Tibial artery (tissue), 4 donors: ENCODE results near the gene SFI1.
"Not testable (repeated sequence)": the region's sequence is repeated elsewhere in the genome, so short reads cannot be mapped to it uniquely, and the experiment has no call there.

Experiments used
- DNase-seq, 2 donors: peaks; one replicate each; pipeline ENCODE4 v3.0.0-alpha.2; 2019
- H3K27ac ChIP-seq, 2 donors: fragments of 200-600 bp; sonication (generic) in 1 of 2; 1 replicate in 1 of 2; 2 replicates in 1 of 2; pipeline ENCODE4 v1.5.1; 2018 to 2019; ENCODE audit warnings: mild to moderate bottlenecking in 1 of 2
- H3K27me3 ChIP-seq, 2 donors: fragments of 200-600 bp; sonication (generic) in 1 of 2; one replicate each; pipeline versions ENCODE4 v1.5.1 to v1.6.0; 2016 to 2019
- H3K36me3 ChIP-seq, 3 donors: fragments of 200-600 bp; sonication (generic) in 2 of 3; one replicate each; pipeline ENCODE4 v1.5.1; 2016 to 2019; ENCODE audit warnings: mild to moderate bottlenecking in 2 of 3
- H3K4me1 ChIP-seq, 4 donors: fragments of 200-600 bp; sonication (generic) in 2 of 4; 1 replicate in 3 of 4; 2 replicates in 1 of 4; pipeline ENCODE4 v1.5.1; 2016 to 2019
- H3K4me3 ChIP-seq, 2 donors: fragments of 200-600 bp; sonication (generic) in 1 of 2; 1 replicate in 1 of 2; 2 replicates in 1 of 2; pipeline ENCODE4 v1.5.1; 2018 to 2019; ENCODE audit warnings: mild to moderate bottlenecking in 2 of 2
- H3K9me3 ChIP-seq, 3 donors: fragments of 200-600 bp; sonication (generic) in 1 of 3; one replicate each; pipeline ENCODE4 v1.5.1; 2016 to 2019
- CTCF ChIP-seq, 2 experiments: fragments of 200-600 bp in 1 of 2; fragments of 450-650 bp in 1 of 2; IDR thresholded peaks; one replicate each; pipeline ENCODE4 v1.5.1; 2017 to 2019; ENCODE audit warnings: antibody characterized with exemption in 2 of 2, mild to moderate bottlenecking in 1 of 2, moderate library complexity in 1 of 2
- intact Hi-C: fragments of 100-400 bp; cut with DNase I; formaldehyde crosslinking; loops from one replicate; pipeline ENCODE4 v1.15.0; 2023; ENCODE audit warnings: low total_unique reads

The SFI1 gene

GRCh38 chr22:31540966-31541365 lies 44.6 kb downstream of the SFI1 start:
- H3K27ac ChIP-seq: no peak overlapping the region
- intact Hi-C loops: no loop called here
- H3K36me3 ChIP-seq: peaks cover 0 to 10% (median 0%) of the 10 kb centered on the region in 3 donors
- H3K9me3 ChIP-seq: no peaks in the 10 kb centered on the region
- no peaks in the 10 kb centered on the region for H3K4me1 ChIP-seq
- TF ChIP-seq CTCF (IDR thresholded peaks at IDR 0.05): no peak
- H3K27me3 ChIP-seq: no peaks in the 10 kb centered on the region
- no peak for DNase-seq
- no peak overlapping the region for H3K4me3 ChIP-seq

GRCh38 chr22:31544481-31545480 lies 48.4 kb downstream of the SFI1 start:
- intact Hi-C loops: no loop called here
- no peak for TF ChIP-seq CTCF (IDR thresholded peaks at IDR 0.05)
- H3K36me3 ChIP-seq: peaks cover 0 to 29% (median under 1%) of the 10 kb centered on the region in 3 donors
- H3K9me3 ChIP-seq: no peaks in the 10 kb centered on the region
- no peaks in the 10 kb centered on the region for H3K27me3 ChIP-seq
- no peak overlapping the region for H3K4me3 ChIP-seq
- no peaks in the 10 kb centered on the region for H3K4me1 ChIP-seq
- DNase-seq: no peak
- no peak overlapping the region for H3K27ac ChIP-seq

GRCh38 chr22:31550871-31551370 lies 54.6 kb downstream of the SFI1 start:
- Histone ChIP-seq H3K36me3 (peaks cover 10 to 67% (median 20%) of the 10 kb centered on the region in 3 donors), H3K9me3 (no peaks in the 10 kb centered on the region), H3K4me1 (no peaks in the 10 kb centered on the region), H3K4me3 (no peak overlapping the region), H3K27ac (no peak overlapping the region), H3K27me3 (no peaks in the 10 kb centered on the region)
- no peak for DNase-seq
- intact Hi-C loops: no loop called here
- no peak for TF ChIP-seq CTCF (IDR thresholded peaks at IDR 0.05)

- no peak overlapping the region for H3K27ac ChIP-seq
- intact Hi-C loops: no loop called here
- H3K4me1 ChIP-seq: peaks cover 0 to 8% (median 3%) of the 10 kb centered on the region in 4 donors
- H3K4me3 ChIP-seq: no peak overlapping the region
- no peak for DNase-seq
- TF ChIP-seq CTCF (IDR thresholded peaks at IDR 0.05): peak; percentile 41 to 42
- no peaks in the 10 kb centered on the region for H3K27me3 ChIP-seq
- H3K36me3 ChIP-seq: peaks cover under 1 to 43% (median 3%) of the 10 kb centered on the region in 3 donors
- no peaks in the 10 kb centered on the region for H3K9me3 ChIP-seq
These were observed 60.4 kb downstream of the SFI1 start for GRCh38 chr22:31556627-31557203.

GRCh38 chr22:31558546-31558945 lies 62.2 kb downstream of the SFI1 start:
- H3K4me1 ChIP-seq, H3K4me3 ChIP-seq, H3K9me3 ChIP-seq, H3K27me3 ChIP-seq, DNase-seq, H3K27ac ChIP-seq, intact Hi-C loops: not testable (repeated sequence)
- H3K36me3 ChIP-seq: peaks cover 0 to 30% (median 0%) of the 10 kb centered on the region in 3 donors
